Mesodermal cell (in vitro differentiated cells): ENCODE results near the gene PRICKLE2.

Experiments
- H3K27ac ChIP-seq: 2 replicates; pipeline ENCODE4 v1.7.0; 2013; ENCODE audit warnings: mild to moderate bottlenecking, low read depth, low read length, moderate library complexity; ENCODE audit not compliant: severe bottlenecking
- H3K36me3 ChIP-seq: 2 replicates; pipeline ENCODE4 v1.7.1; 2013; ENCODE audit warnings: mild to moderate bottlenecking, low read length, moderate library complexity; ENCODE audit not compliant: control insufficient read depth, insufficient read depth
- H3K4me1 ChIP-seq: one replicate; pipeline ENCODE4 v1.7.1; 2013; ENCODE audit warnings: mild to moderate bottlenecking, low read length; ENCODE audit not compliant: insufficient read depth, control insufficient read depth, poor library complexity, severe bottlenecking
- H3K4me3 ChIP-seq: 2 replicates; pipeline ENCODE4 v1.7.0; 2013; ENCODE audit warnings: low read length, control low read depth, mild to moderate bottlenecking; ENCODE audit not compliant: insufficient read depth, poor library complexity, severe bottlenecking; ENCODE audit errors: extremely low read depth
- H3K9me3 ChIP-seq: 2 replicates; pipeline ENCODE4 v1.7.1; 2013; ENCODE audit warnings: mild to moderate bottlenecking, low read length, moderate library complexity; ENCODE audit not compliant: control insufficient read depth
- WGBS, 2 experiments: methylation state at CpG; one replicate each; pipeline ENCODE4 v1.1.5; 2013; ENCODE audit warnings: missing lambda C conversion rate in 2 of 2; ENCODE audit not compliant: insufficient coverage in 2 of 2; 5-methylcytosine and 5-hydroxymethylcytosine counted together

Gene PRICKLE2

GRCh38 chr3:64111872-64112271 lies 113.4 kb downstream of the PRICKLE2 start:
- H3K4me3 ChIP-seq: no peak overlapping the region
- H3K27ac ChIP-seq: no peak overlapping the region
- WGBS, 2 experiments: 50 to 61% methylated on average over 2 of the region's 2 CpGs
- H3K36me3 ChIP-seq: peaks cover 79% of the 10 kb centered on the region
- H3K4me1 ChIP-seq: peaks cover 47% of the 10 kb centered on the region
- H3K9me3 ChIP-seq: peaks cover 8% of the 10 kb centered on the region

GRCh38 chr3:64111083-64111482 lies 114.2 kb downstream of the PRICKLE2 start:
- Histone ChIP-seq H3K4me1 (peaks cover 55% of the 10 kb centered on the region), H3K9me3 (peaks cover 8% of the 10 kb centered on the region), H3K36me3 (peaks cover 80% of the 10 kb centered on the region), H3K4me3 (no peak overlapping the region), H3K27ac (no peak overlapping the region)
- WGBS, 2 experiments: no CpG with 5 or more reads among the region's 2 CpGs

DNA sequence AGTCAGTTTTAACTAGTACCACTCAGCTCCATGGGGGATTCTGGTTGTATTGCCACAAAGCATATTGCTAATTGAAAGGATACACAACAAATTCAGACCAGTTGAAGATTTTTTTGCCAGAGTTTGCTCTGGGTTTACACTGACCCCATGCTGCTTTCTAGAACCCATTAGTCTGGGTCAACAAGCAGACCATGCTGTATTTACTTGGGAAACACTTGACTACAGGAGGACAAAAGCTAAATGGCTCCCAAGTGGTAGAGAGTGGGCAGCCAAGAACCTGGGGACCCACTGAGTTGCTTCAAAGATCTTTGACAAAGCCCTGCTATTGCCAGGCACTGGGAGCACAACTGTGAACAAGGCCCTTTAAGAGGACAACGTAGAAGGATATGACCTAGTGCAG lies 115.2 kb downstream of the PRICKLE2 start:
- peak overlapping the region; percentile 80 for H3K27ac ChIP-seq
- peaks cover 81% of the 10 kb centered on the region for H3K36me3 ChIP-seq
- WGBS, 2 experiments: 40% methylated on average over 1 of the region's 1 CpG
- peaks cover 60% of the 10 kb centered on the region for H3K4me1 ChIP-seq
- H3K9me3 ChIP-seq: peaks cover 3% of the 10 kb centered on the region
- H3K4me3 ChIP-seq: no peak overlapping the region

- H3K36me3 ChIP-seq: peaks cover 81% of the 10 kb centered on the region
- no peaks in the 10 kb centered on the region for H3K9me3 ChIP-seq
- WGBS, 2 experiments: 25% methylated on average over 1 of the region's 1 CpG; no CpG with 5 or more reads in 1 of the 2 experiments
- H3K27ac ChIP-seq: peak overlapping the region; percentile 80
- no peak overlapping the region for H3K4me3 ChIP-seq
- peaks cover 62% of the 10 kb centered on the region for H3K4me1 ChIP-seq
Measured at GRCh38 chr3:64109438-64109837, 115.8 kb downstream of the PRICKLE2 start.

DNA sequence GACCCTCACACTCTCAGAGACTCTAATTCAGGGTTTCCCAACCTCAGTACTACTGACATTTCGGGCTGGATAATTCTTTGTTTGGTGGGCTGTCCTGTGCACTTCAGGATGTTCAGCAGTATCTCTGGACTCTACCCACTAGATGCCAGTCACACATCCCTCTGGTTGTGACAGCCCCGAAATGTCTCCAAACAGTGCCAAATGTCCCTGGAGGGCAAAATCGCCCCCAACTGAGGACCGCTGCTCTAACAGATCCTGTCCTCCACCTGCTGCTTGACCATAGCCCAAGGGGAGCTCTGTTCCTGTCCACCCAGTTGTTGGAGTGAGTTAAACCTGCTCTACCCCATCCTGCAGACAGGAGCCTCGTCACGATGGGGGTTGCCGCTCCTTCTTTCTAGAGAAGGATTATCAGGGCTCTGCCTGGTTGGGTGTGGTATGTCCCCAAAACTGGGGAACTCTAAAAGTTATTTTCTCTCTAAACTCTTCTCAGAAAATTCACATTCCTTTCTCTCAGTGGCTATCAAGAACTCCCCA lies 116.4 kb downstream of the PRICKLE2 start:
- Histone ChIP-seq H3K4me1 (peaks cover 62% of the 10 kb centered on the region), H3K4me3 (no peak overlapping the region), H3K9me3 (no peaks in the 10 kb centered on the region), H3K36me3 (peaks cover 81% of the 10 kb centered on the region), H3K27ac (peak overlapping the region; percentile 80)
- WGBS, 2 experiments: 96 to 100% methylated on average over 4 of the region's 7 CpGs

GRCh38 chr3:64108231-64108630 lies 117.0 kb downstream of the PRICKLE2 start:
- 96 to 97% methylated on average over 8 to 9 of the region's 9 CpGs for WGBS, 2 experiments
- no peak overlapping the region for H3K4me3 ChIP-seq
- H3K4me1 ChIP-seq: peaks cover 62% of the 10 kb centered on the region
- no peak overlapping the region for H3K27ac ChIP-seq
- H3K9me3 ChIP-seq: no peaks in the 10 kb centered on the region
- peaks cover 82% of the 10 kb centered on the region for H3K36me3 ChIP-seq

DNA sequence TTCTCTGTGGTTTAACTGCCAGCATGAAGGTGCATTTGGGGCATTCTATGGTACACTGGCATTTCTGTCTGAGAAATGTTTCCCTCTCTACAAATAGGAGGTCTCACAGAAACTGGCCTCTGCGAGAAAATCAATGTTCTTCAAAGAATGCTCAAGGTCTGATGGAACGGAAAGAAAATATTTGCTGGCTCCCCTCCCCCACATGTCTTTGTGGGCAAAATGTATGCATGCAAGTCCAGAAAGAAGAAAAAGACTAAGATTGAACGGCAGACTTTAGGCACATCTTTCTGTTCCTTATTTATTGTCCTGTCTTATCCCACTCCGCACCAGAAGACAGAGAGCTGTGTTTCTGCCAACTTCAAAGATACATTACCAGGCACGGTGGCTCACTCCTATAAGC lies 118.1 kb downstream of the PRICKLE2 start:
- Histone ChIP-seq H3K27ac (no peak overlapping the region), H3K4me1 (peaks cover 62% of the 10 kb centered on the region)
- 80 to 100% methylated on average over 1 to 2 of the region's 5 CpGs for WGBS, 2 experiments

DNA sequence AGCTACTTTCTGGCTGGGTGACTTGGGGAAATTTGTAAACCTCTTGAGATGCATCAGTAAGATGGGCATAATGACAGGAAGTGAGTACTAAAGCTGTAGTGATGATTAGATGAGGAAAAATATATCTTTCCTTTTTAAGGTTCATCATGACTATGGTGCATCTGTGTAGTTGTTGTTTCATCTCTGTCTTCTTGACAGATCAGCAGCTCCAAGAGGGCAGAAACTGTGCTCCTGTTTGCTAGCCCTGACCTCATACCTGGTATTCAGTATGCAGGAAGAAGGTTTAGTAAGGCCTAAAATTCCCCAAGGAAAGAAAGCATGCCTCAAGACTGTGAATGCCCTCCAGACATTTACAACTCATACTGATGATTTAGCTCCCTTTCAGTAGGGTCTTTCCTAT lies 119.5 kb downstream of the PRICKLE2 start:
- Histone ChIP-seq H3K4me1 (peaks cover 54% of the 10 kb centered on the region), H3K4me3 (no peak overlapping the region), H3K9me3 (no peaks in the 10 kb centered on the region), H3K27ac (no peak overlapping the region), H3K36me3 (peaks cover 80% of the 10 kb centered on the region)

More for the DNA sequence above, 118.1 kb downstream of the PRICKLE2 start:
- Histone ChIP-seq H3K4me3 (no peak overlapping the region), H3K9me3 (no peaks in the 10 kb centered on the region), H3K36me3 (peaks cover 83% of the 10 kb centered on the region)

- Histone ChIP-seq H3K4me3 (no peak overlapping the region), H3K9me3 (no peaks in the 10 kb centered on the region), H3K27ac (no peak overlapping the region), H3K4me1 (peaks cover 43% of the 10 kb centered on the region), H3K36me3 (peaks cover 83% of the 10 kb centered on the region)
- WGBS, 2 experiments: 95 to 100% methylated on average over 3 of the region's 3 CpGs
Measured at GRCh38 chr3:64104691-64105111, 120.6 kb downstream of the PRICKLE2 start.

GRCh38 chr3:64104006-64104405 lies 121.3 kb downstream of the PRICKLE2 start:
- no peak overlapping the region for H3K4me3 ChIP-seq
- WGBS, 2 experiments: 100% methylated on average over 1 to 2 of the region's 3 CpGs
- no peaks in the 10 kb centered on the region for H3K9me3 ChIP-seq
- H3K4me1 ChIP-seq: peaks cover 36% of the 10 kb centered on the region
- peaks cover 88% of the 10 kb centered on the region for H3K36me3 ChIP-seq
- H3K27ac ChIP-seq: no peak overlapping the region

DNA sequence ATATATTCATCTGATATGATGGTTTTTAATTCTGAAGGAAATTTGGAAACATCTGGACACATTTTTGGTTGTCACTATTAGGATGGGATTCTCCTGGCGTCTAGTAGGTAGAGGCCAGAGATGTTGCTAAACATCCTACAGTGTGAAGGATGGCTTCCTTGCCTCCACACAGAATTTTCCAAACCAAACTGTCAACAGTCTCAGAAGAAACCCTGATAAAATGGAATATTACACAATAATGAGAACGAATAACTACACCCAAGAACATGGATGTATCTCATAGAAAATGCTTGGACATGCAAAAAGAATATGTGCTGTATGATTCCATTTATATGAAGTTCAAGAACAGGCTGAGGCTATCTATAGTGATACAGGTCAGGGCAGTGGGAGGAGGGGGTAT lies 122.1 kb downstream of the PRICKLE2 start:
- no peak overlapping the region for H3K27ac ChIP-seq
- H3K9me3 ChIP-seq: no peaks in the 10 kb centered on the region
- WGBS, 2 experiments: 100% methylated on average over 1 of the region's 2 CpGs; no CpG with 5 or more reads in 1 of the 2 experiments
- no peak overlapping the region for H3K4me3 ChIP-seq
- peaks cover 27% of the 10 kb centered on the region for H3K4me1 ChIP-seq
- H3K36me3 ChIP-seq: peaks cover 88% of the 10 kb centered on the region
